ENCODE measurements around the gene GALNT2. TPM values are rescaled to one million over a fixed set of nuclear protein-coding genes. Genes with fewer than 3 reads are reported as not detected.

The GALNT2 gene
- total and polyA plus RNA-seq, 10 of the 15 experiments (the other 5 are each of a cell fraction or from before 2014, with no cell fraction given), result 0.52 to 27.7 (median 16.3) TPM

DNA sequence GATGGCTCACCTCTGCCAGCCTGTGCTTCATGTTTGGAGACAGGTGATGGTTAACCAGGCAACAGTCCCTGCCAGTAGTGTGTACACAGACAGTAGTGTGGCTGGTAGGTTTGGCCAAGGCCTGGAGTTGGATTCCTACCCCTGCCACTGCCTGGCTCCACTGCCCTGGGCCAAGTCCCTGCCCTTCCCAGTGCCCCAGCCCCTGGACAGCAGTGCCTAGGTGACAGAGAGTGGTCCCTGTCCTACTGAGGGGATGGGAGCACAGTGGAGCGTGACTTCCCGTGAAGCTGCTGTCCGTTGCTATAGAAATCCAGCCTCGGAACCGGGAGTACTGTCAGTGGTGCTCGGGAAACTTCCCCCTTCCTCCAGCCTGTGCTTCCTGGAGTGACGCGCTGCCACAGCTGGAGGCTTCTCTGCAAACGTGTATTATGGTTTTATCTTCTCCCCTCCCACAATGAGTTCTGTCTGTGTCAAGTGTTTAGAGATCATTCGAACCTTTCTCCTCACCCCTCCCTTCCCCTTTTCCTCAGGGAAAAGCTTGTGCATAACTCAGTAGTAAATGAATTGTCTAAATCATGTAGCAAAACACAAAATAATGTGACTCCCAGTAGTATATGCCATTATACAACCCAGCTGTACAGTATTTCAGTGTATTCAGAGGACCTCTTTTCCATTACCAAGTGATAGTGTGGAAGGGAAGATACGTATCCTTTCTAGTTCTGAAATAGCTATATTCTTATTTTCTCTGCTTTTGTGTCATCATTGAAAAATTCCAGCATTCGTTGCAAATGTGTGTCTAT is 73.4 kb downstream of the GALNT2 start:
- FAIRE-seq, result no peak
- intact Hi-C loops (cut with micrococcal nuclease; ENCODE audit: unreplicated experiment), result no loop called here
- 83% methylated on average over 12 of the region's 12 CpGs for WGBS (ENCODE audit: insufficient coverage, insufficient replicate concordance, low lambda C conversion rate, missing lambda C conversion rate)
- no peak for ATAC-seq
- no peak for DNase-seq (ENCODE audit: low read depth, low spot score)
- no peak overlapping the region for H3K4me2 ChIP-seq (ENCODE audit: control insufficient read depth, insufficient read depth)
- ChIA-PET POLR2A (interaction anchor here (1.2 kb wide), 1 partner anchor 16 kb away, joined by 4 read pairs; no protein-coding TSS in a partner anchor), RAD21 (ENCODE audit: unreplicated experiment) (interaction anchor here (1.0 to 1.1 kb wide), 2 partner anchors 19 to 31 kb away, joined by 3 read pairs; no protein-coding TSS in a partner anchor), CTCF (interaction anchor here (0.9 to 1.1 kb wide), 2 partner anchors 12 to 17 kb away, joined by 3 read pairs; no protein-coding TSS in a partner anchor), SMC1A (ENCODE audit: uncharacterized antibody, unreplicated experiment) (interaction anchor here (1.0 to 2.1 kb wide), 4 partner anchors 10 to 70 kb away, joined by 3 to 7 read pairs (median 5); no protein-coding TSS in a partner anchor)
- no peak overlapping the region for H2AFZ ChIP-seq (ENCODE audit: control insufficient read depth, low read depth, low read length)
- H4K20me1 ChIP-seq (ENCODE audit: control insufficient read depth, insufficient read depth), result no peaks in the 10 kb centered on the region
- no peak overlapping the region for H3K4me3 ChIP-seq
- BruUV-seq (replicated peaks), result no TSS peak
- H3K27me3 ChIP-seq (replicated peaks in 1 of 2; ENCODE audit: control insufficient read depth in 2 of 2, insufficient read depth in 2 of 2, low read length in 1 of 2), result no peaks in the 10 kb centered on the region
- no peak overlapping the region for H3K27ac ChIP-seq (ENCODE audit: control insufficient read depth, insufficient read depth)
- no peak overlapping the region for H3K9ac ChIP-seq (ENCODE audit: control insufficient read depth, insufficient read depth, low read length)
- in situ Hi-C loops (cut with MboI), result no loop called here
- peaks cover 1% of the 10 kb centered on the region for H3K79me2 ChIP-seq (ENCODE audit: control insufficient read depth, insufficient read depth, low read length)
- H3K9me3 ChIP-seq (replicated peaks; ENCODE audit: control insufficient read depth, insufficient read depth, low read length), result no peaks in the 10 kb centered on the region
- H3K36me3 ChIP-seq (ENCODE audit: control insufficient read depth in 2 of 2, insufficient read depth in 2 of 2, low read length in 1 of 2), result peaks cover 0 to 3% of the 10 kb centered on the region in 2 experiments; a peak in 3 of 4 replicates
- peaks cover 8% of the 10 kb centered on the region for H3K4me1 ChIP-seq (ENCODE audit: control insufficient read depth, insufficient read depth, low read length)
- no peak for TF ChIP-seq RFX5 (IDR thresholded peaks at IDR 0.05; ENCODE audit: low read depth, low read length)
- TF ChIP-seq CBFB (IDR thresholded peaks at IDR 0.05; ENCODE audit: low read depth), result no peak
- no peak for TF ChIP-seq PAX5 (IDR thresholded peaks at IDR 0.05; ENCODE audit: borderline replicate concordance, low read depth, low read length)
- no peak for TF ChIP-seq SIN3A (IDR thresholded peaks at IDR 0.05; ENCODE audit: low read depth, low read length)
- TF ChIP-seq NFIC (IDR thresholded peaks at IDR 0.05; ENCODE audit: low read depth, low read length), result no peak
- TF ChIP-seq NBN (IDR thresholded peaks at IDR 0.05), result no peak
- no peak for TF ChIP-seq TCF3 (IDR thresholded peaks at IDR 0.05; ENCODE audit: borderline replicate concordance, insufficient read depth, low read depth, low read length)
- TF ChIP-seq, protein P1, sequence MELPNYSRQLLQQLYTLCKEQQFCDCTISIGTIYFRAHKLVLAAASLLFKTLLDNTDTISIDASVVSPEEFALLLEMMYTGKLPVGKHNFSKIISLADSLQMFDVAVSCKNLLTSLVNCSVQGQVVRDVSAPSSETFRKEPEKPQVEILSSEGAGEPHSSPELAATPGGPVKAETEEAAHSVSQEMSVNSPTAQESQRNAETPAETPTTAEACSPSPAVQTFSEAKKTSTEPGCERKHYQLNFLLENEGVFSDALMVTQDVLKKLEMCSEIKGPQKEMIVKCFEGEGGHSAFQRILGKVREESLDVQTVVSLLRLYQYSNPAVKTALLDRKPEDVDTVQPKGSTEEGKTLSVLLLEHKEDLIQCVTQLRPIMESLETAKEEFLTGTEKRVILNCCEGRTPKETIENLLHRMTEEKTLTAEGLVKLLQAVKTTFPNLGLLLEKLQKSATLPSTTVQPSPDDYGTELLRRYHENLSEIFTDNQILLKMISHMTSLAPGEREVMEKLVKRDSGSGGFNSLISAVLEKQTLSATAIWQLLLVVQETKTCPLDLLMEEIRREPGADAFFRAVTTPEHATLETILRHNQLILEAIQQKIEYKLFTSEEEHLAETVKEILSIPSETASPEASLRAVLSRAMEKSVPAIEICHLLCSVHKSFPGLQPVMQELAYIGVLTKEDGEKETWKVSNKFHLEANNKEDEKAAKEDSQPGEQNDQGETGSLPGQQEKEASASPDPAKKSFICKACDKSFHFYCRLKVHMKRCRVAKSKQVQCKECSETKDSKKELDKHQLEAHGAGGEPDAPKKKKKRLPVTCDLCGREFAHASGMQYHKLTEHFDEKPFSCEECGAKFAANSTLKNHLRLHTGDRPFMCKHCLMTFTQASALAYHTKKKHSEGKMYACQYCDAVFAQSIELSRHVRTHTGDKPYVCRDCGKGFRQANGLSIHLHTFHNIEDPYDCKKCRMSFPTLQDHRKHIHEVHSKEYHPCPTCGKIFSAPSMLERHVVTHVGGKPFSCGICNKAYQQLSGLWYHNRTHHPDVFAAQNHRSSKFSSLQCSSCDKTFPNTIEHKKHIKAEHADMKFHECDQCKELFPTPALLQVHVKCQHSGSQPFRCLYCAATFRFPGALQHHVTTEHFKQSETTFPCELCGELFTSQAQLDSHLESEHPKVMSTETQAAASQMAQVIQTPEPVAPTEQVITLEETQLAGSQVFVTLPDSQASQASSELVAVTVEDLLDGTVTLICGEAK (IDR thresholded peaks at IDR 0.05; ENCODE audit: borderline replicate concordance), result no peak
- TF ChIP-seq, protein P2, sequence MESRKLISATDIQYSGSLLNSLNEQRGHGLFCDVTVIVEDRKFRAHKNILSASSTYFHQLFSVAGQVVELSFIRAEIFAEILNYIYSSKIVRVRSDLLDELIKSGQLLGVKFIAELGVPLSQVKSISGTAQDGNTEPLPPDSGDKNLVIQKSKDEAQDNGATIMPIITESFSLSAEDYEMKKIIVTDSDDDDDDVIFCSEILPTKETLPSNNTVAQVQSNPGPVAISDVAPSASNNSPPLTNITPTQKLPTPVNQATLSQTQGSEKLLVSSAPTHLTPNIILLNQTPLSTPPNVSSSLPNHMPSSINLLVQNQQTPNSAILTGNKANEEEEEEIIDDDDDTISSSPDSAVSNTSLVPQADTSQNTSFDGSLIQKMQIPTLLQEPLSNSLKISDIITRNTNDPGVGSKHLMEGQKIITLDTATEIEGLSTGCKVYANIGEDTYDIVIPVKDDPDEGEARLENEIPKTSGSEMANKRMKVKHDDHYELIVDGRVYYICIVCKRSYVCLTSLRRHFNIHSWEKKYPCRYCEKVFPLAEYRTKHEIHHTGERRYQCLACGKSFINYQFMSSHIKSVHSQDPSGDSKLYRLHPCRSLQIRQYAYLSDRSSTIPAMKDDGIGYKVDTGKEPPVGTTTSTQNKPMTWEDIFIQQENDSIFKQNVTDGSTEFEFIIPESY (IDR thresholded peaks at IDR 0.05), result no peak
- no peak for TF ChIP-seq CHD4 (IDR thresholded peaks at IDR 0.05)
- no peak for TF ChIP-seq ESRRA (IDR thresholded peaks at IDR 0.05; ENCODE audit: low read length)
- no peak for TF ChIP-seq BRCA1 (IDR thresholded peaks at IDR 0.05; ENCODE audit: low read depth, low read length)
- TF ChIP-seq, protein P3, sequence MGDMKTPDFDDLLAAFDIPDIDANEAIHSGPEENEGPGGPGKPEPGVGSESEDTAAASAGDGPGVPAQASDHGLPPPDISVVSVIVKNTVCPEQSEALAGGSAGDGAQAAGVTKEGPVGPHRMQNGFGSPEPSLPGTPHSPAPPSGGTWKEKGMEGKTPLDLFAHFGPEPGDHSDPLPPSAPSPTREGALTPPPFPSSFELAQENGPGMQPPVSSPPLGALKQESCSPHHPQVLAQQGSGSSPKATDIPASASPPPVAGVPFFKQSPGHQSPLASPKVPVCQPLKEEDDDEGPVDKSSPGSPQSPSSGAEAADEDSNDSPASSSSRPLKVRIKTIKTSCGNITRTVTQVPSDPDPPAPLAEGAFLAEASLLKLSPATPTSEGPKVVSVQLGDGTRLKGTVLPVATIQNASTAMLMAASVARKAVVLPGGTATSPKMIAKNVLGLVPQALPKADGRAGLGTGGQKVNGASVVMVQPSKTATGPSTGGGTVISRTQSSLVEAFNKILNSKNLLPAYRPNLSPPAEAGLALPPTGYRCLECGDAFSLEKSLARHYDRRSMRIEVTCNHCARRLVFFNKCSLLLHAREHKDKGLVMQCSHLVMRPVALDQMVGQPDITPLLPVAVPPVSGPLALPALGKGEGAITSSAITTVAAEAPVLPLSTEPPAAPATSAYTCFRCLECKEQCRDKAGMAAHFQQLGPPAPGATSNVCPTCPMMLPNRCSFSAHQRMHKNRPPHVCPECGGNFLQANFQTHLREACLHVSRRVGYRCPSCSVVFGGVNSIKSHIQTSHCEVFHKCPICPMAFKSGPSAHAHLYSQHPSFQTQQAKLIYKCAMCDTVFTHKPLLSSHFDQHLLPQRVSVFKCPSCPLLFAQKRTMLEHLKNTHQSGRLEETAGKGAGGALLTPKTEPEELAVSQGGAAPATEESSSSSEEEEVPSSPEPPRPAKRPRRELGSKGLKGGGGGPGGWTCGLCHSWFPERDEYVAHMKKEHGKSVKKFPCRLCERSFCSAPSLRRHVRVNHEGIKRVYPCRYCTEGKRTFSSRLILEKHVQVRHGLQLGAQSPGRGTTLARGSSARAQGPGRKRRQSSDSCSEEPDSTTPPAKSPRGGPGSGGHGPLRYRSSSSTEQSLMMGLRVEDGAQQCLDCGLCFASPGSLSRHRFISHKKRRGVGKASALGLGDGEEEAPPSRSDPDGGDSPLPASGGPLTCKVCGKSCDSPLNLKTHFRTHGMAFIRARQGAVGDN (IDR thresholded peaks at IDR 0.05), result no peak
